HepG2 (cell line): ENCODE data around the gene SLC18A3. TPM values are rescaled to one million over a fixed set of nuclear protein-coding genes. Genes with fewer than 3 reads are reported as not detected.

Experiments
- ATAC-seq: fragments of 200-7000 bp; cut with Tn5 transposase; 3 replicates; pipeline ENCODE4 v1.9.1; 2020; ENCODE audit warnings: mild to moderate bottlenecking, moderate library complexity
- BruUV-seq: library from RNA; stranded (reverse); fragments of 400-500 nt; replicated peaks from 2 replicates; lab custom pipeline; 2021; lab: Mats Ljungman, UMichigan
- CTCF ChIA-PET: fragments of 300-600 bp; formaldehyde crosslinking; extraction: SDS; loops from one replicate; lab custom pipeline; 2021; ENCODE audit warnings: low total read pairs, inconsistent platforms, low intra/inter-chr PET ratio; lab: Yijun Ruan, JAX
- POLR2A ChIA-PET: fragments of 350-600 bp; sonication (Branson Sonifier 250); formaldehyde crosslinking; loops from one replicate; lab custom pipeline; 2020; ENCODE audit warnings: antibody characterized with exemption, inconsistent platforms; lab: Yijun Ruan, JAX
- DNase-seq: peaks from one replicate; pipeline ENCODE4 v3.0.0-alpha.2; 2015; ENCODE audit warnings: low spot score
- FAIRE-seq: peaks from 3 replicates; lab custom pipeline; 2011; peaks lifted over from hg19 to GRCh38; lab: Jason Lieb, UNC
- H2AFZ ChIP-seq: one replicate; pipeline ENCODE4 v1.6.1; 2011; ENCODE audit warnings: low read length, inconsistent platforms
- H3K27ac ChIP-seq: fragments of 300-600 bp; 3 replicates; pipeline ENCODE4 v1.8.0; 2011; ENCODE audit warnings: mixed run types, mild to moderate bottlenecking, mixed read lengths, low read length, inconsistent platforms; ENCODE audit not compliant: insufficient read depth; ENCODE audit errors: extremely low read length
- H3K27me3 ChIP-seq, 2 experiments: fragments of 200-600 bp in 1 of 2; 2 replicates in 1 of 2; 3 replicates in 1 of 2; pipeline versions ENCODE4 v1.6.0 to v1.8.0; 2011; ENCODE audit warnings: low read length in 2 of 2, mild to moderate bottlenecking in 2 of 2, moderate library complexity in 2 of 2, inconsistent platforms in 1 of 2; ENCODE audit not compliant: insufficient read depth in 2 of 2, control insufficient read depth in 1 of 2
- H3K36me3 ChIP-seq, 2 experiments: fragments of 200-600 bp in 1 of 2; replicated peaks in 1 of 2; 2 replicates in 1 of 2; 3 replicates in 1 of 2; pipeline versions ENCODE4 v1.5.1 to v1.8.0; 2011; ENCODE audit warnings: low read length in 2 of 2, inconsistent platforms in 1 of 2; ENCODE audit not compliant: insufficient read depth in 2 of 2, control insufficient read depth in 1 of 2
- H3K4me1 ChIP-seq: 2 replicates; pipeline ENCODE4 v1.5.1; 2012; ENCODE audit warnings: low read length, inconsistent platforms; ENCODE audit not compliant: insufficient read depth
- H3K4me2 ChIP-seq: 2 replicates; pipeline ENCODE4 v1.6.0; 2011; ENCODE audit warnings: low read depth, low read length, inconsistent platforms
- H3K4me3 ChIP-seq, 3 experiments: fragments of 200-600 bp in 1 of 3; sonication (generic), shearing (Covaris generic) in 1 of 3; replicated peaks in 1 of 3; 2 replicates each; pipeline ENCODE4 v1.5.1; 2011 to 2016; ENCODE audit warnings: low read length in 3 of 3, inconsistent platforms in 2 of 3, low read depth in 2 of 3, mild to moderate bottlenecking in 2 of 3, control low read depth in 1 of 3, mixed read lengths in 1 of 3; ENCODE audit not compliant: insufficient read depth in 1 of 3
- H3K79me2 ChIP-seq: one replicate; pipeline ENCODE4 v1.6.1; 2011; ENCODE audit warnings: low read length, inconsistent platforms; ENCODE audit not compliant: insufficient read depth
- H3K9ac ChIP-seq: 2 replicates; pipeline ENCODE4 v1.6.0; 2011; ENCODE audit warnings: mild to moderate bottlenecking, low read depth, low read length, inconsistent platforms; ENCODE audit not compliant: insufficient read depth
- H3K9me3 ChIP-seq: 2 replicates; pipeline ENCODE4 v1.5.1; 2012; ENCODE audit warnings: mild to moderate bottlenecking, low read length
- H4K20me1 ChIP-seq: 2 replicates; pipeline ENCODE4 v1.6.0; 2011; ENCODE audit warnings: inconsistent platforms, mild to moderate bottlenecking, low read length, moderate library complexity; ENCODE audit not compliant: insufficient read depth
- ARNTL ChIP-seq: sonication (generic); formaldehyde crosslinking; IDR thresholded peaks from 2 replicates; pipeline ENCODE4 v1.4.0; 2020; ENCODE audit warnings: mild to moderate bottlenecking, missing genetic modification reagents
- CEBPB ChIP-seq: IDR thresholded peaks from 2 replicates; pipeline ENCODE4 v1.6.1; 2011; ENCODE audit warnings: low read depth, low read length, improper control_type of control experiment, borderline replicate concordance
- HMG20B ChIP-seq: conservative IDR thresholded peaks from 2 replicates; pipeline ENCODE4 v1.6.1; 2016; ENCODE audit warnings: missing genetic modification reagents, missing compliant biosample characterization
- IKZF1 ChIP-seq: fragments of 450-650 bp; IDR thresholded peaks from 2 replicates; pipeline ENCODE4 v1.7.1; 2016
- NFE2L1 ChIP-seq: sonication (generic); formaldehyde crosslinking; IDR thresholded peaks from 2 replicates; pipeline ENCODE4 v1.4.0; 2020; ENCODE audit warnings: missing genetic modification reagents, mild to moderate bottlenecking, borderline replicate concordance
- SRF ChIP-seq: IDR thresholded peaks from 2 replicates; pipeline ENCODE4 v1.6.1; 2011; ENCODE audit warnings: mild to moderate bottlenecking, low read depth, low read length, moderate library complexity
- WGBS: methylation state at CpG from one replicate; pipeline ENCODE4 v1.1.6; 2017; ENCODE audit warnings: low lambda C conversion rate; 5-methylcytosine and 5-hydroxymethylcytosine counted together
- in situ Hi-C: cut with HindIII; loops from 2 replicates; pipeline ENCODE4 v1.10.0; 2017; ENCODE audit warnings: low pct_unique_long_range_greater_than_20kb; ENCODE audit not compliant: extremely low pct_ligation_motif_present
- intact Hi-C: fragments of 100-400 bp; cut with micrococcal nuclease; formaldehyde crosslinking; loops from one replicate; pipeline ENCODE4 v1.10.0; 2022; ENCODE audit not compliant: unreplicated experiment
- polyA plus RNA-seq, 8 experiments: library from polyadenylated mRNA; depleted of rRNA in 3 of 8; stranded (reverse) in 7 of 8; unstranded in 1 of 8; fragments of >200 nt; fragmentation: Illumina TruSeq in 4 of 8; extraction: Trizol in 4 of 8; gene quantifications; 2 replicates each; pipeline versions ENCODE4 v1.2.1 to v1.2.3, GENCODE V29; 2011 to 2016; ENCODE audit warnings: low read depth in 4 of 8, missing spikeins in 1 of 8, mixed read lengths in 1 of 8; ENCODE audit not compliant: insufficient read depth in 1 of 8
- total RNA-seq, 5 experiments: library from RNA; depleted of rRNA; stranded (reverse); fragments of >200 nt; fragmentation: Illumina TruSeq; extraction: Trizol; gene quantifications; 2 replicates each; pipeline ENCODE4 v1.2.3, GENCODE V29; 2016; ENCODE audit warnings: low read depth in 1 of 5
- TF ChIP-seq, protein P1 (sequence below): sonication (generic); formaldehyde crosslinking; IDR thresholded peaks from 2 replicates; pipeline ENCODE4 v1.9.0; 2021; ENCODE audit warnings: missing genetic modification reagents, mild to moderate bottlenecking, borderline replicate concordance

The SLC18A3 gene
- total and polyA plus RNA-seq, 2 of the 13 experiments (the other 11 are each of a cell fraction or from before 2014, with no cell fraction given), result not detected

DNA sequence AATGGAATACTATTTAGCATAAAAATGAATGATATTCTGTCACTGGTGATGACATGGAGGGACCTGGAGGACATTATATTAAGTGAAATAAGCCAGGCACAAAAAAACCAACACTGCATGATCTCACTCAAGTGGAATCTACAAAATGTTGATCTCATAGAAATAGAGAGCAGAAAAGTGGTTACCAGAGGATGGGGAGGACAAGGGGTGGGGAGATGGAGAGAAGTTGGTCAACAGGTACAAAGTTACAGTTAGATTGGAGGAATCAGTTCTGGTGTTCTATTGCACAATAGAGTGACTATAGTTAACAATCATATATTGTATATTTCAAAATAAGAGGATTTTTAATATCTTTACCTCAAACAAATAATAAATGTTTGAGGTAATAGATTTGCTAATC, 24.7 kb upstream of the SLC18A3 start:
- FAIRE-seq, result no peak
- H3K9ac ChIP-seq, result no peak overlapping the region
- H3K9me3 ChIP-seq, result no peaks in the 10 kb centered on the region
- ChIA-PET POLR2A (no interaction called here), CTCF (no interaction called here)
- ATAC-seq, result no peak
- no peak for DNase-seq
- no peak overlapping the region for H3K27ac ChIP-seq
- in situ Hi-C loops, result loop anchor here (25.0 kb wide), 1 partner anchor 627 kb away; no protein-coding TSS in a partner anchor
- no peaks in the 10 kb centered on the region for H3K79me2 ChIP-seq
- H3K27me3 ChIP-seq, result no peaks in the 10 kb centered on the region
- intact Hi-C loops, result no loop called here
- no peaks in the 10 kb centered on the region for H3K4me1 ChIP-seq
- H3K4me3 ChIP-seq, result no peak overlapping the region
- BruUV-seq, result no TSS peak
- H3K4me2 ChIP-seq, result no peak overlapping the region
- no peaks in the 10 kb centered on the region for H4K20me1 ChIP-seq
- TF ChIP-seq SRF, result no peak
- TF ChIP-seq CEBPB, result peak; percentile 14; the same call in 1 of the 2 replicates
- no peaks in the 10 kb centered on the region for H3K36me3 ChIP-seq
- no peak overlapping the region for H2AFZ ChIP-seq

GRCh38 chr10:49587981-49588380, 22.1 kb upstream of the SLC18A3 start:
- Histone ChIP-seq H3K27me3 (no peaks in the 10 kb centered on the region), H3K4me2 (no peak overlapping the region), H3K9ac (no peak overlapping the region), H3K4me1 (no peaks in the 10 kb centered on the region), H3K79me2 (no peaks in the 10 kb centered on the region), H3K36me3 (no peaks in the 10 kb centered on the region), H3K9me3 (no peaks in the 10 kb centered on the region), H3K4me3 (no peak overlapping the region), H2AFZ (no peak overlapping the region), H3K27ac (no peak overlapping the region), H4K20me1 (no peaks in the 10 kb centered on the region)
- TF ChIP-seq, protein P1, sequence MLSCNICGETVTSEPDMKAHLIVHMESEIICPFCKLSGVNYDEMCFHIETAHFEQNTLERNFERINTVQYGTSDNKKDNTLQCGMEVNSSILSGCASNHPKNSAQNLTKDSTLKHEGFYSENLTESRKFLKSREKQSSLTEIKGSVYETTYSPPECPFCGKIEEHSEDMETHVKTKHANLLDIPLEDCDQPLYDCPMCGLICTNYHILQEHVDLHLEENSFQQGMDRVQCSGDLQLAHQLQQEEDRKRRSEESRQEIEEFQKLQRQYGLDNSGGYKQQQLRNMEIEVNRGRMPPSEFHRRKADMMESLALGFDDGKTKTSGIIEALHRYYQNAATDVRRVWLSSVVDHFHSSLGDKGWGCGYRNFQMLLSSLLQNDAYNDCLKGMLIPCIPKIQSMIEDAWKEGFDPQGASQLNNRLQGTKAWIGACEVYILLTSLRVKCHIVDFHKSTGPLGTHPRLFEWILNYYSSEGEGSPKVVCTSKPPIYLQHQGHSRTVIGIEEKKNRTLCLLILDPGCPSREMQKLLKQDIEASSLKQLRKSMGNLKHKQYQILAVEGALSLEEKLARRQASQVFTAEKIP, result no peak
- TF ChIP-seq HMG20B (CRISPR knock-in tag) (no peak), NFE2L1 (CRISPR knock-in tag) (no peak), IKZF1 (no peak), ARNTL (CRISPR knock-in tag) (no peak)
- in situ Hi-C loops (loop anchor here (25.0 kb wide), 1 partner anchor 624 kb away; no protein-coding TSS in a partner anchor), intact Hi-C loops (no loop called here)
- DNase-seq (no peak), FAIRE-seq (no peak), ATAC-seq (no peak)
- BruUV-seq, result no TSS peak
- ChIA-PET POLR2A (no interaction called here), CTCF (no interaction called here)
- 0% methylated on average over 4 of the region's 4 CpGs for WGBS
